T follicular helper cell (primary cell): ENCODE data around the gene PDE7B.

Source experiments
- DNase-seq: peaks from one replicate; pipeline ENCODE4 v3.0.0-alpha.2; 2020; ENCODE audit warnings: low read depth

Gene PDE7B

DNA sequence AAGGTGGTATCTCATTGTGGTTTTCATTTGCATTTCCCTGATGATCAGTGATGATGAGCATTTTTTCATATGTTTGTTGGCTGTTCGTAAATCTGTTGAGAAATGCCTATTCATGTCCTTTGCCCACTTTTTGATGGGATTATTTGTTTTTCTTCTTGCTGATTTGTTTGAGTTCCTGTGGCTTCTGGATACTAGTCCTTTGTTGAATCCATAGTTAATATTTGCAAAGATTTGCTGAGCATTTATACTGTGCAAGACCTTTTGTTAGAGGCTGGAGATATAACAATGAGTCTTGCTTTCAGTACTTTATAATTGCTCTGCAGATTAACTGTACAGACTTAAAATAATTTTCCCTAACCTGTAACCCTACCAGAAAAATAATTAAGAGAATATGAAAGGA lies 35.6 kb downstream of the PDE7B start:
- DNase-seq = no peak

DNA sequence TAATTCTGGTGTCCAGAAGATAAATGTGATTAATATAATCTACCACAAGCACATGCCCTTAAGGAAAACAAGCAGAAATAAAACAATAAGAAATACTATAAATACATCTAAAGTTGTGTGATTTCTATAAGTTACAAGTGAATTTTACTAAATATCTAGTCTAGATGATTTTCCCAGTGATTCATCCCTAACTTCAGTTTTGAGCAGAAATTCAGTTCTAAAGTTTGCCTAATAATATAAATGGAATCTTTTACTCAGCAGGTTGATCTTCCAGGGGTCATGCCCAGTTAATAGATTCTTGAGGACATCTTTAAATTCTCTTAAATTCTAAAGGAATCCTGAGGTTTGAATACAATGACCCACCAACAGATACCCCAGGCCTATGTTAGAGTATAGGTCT lies 37.3 kb downstream of the PDE7B start:
- DNase-seq = no peak

DNA sequence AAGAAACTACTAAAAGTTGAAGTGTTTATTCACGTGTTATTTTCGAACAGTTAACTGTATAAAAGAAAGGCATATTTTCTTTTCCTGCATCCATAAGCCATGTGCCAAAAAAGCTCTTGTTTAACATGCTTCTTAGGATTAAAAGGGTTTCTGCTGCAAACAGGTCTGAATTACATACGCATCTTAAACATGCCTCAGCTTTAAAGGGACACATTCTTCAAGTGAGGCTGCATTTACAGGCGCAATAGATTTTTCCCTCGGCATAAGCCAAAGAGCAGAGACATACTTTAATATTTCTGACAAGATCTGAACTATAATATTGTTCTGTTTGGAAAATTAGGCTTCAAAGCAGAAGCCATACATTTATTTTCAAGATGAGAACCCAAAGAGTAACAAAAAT lies 39.4 kb downstream of the PDE7B start:
- no peak for DNase-seq

DNA sequence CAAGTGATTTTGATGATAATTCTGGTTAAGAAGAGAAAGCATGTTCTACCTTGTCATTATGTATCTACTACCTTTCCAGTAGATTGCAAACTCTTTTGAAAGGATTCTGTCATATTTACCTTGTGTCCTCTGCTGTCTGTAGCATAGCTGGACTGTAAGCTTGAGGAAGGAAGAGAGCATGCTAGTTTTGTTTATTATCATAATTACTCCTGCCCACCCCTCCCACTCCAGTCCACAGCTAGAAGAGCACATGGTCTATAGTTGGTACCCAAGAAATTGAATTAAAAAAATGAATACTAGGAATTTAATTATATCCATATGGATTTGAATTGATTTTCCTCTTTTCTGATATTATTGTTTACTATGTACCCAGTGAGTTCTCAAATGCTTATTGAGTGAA lies 40.2 kb downstream of the PDE7B start:
- DNase-seq = no peak

DNA sequence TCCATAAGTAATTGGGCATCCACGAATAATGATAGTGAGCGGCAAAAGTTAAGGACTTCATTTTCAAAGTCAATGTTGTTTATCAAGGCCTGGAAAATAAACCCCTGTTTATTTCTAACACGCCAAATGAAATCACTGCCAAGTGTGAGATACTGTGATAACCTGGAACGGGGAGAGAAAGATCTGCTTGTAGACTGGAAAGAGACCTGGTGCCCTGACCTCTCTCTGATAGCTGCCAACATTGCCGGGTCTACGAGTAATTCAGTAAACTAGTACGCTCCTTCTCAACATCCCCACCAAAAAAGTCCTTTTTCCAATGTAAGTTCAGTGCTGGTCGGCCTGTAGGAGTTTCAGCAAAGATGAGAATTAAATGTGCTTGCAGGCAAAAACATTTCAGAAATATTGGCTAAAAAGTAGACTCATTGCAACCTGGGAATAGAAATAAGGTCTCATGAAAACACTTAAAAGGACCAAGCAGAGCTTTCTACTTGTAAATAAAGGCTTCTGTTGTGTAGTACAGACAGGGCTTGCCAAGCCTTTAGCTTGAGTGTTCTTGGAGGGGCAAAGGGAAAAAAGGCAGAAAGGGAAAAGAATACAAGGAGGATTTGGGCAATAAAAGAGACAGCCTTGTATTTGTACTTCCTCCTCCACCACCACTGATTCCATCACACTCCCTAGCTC lies 43.9 kb downstream of the PDE7B start:
- no peak for DNase-seq

DNA sequence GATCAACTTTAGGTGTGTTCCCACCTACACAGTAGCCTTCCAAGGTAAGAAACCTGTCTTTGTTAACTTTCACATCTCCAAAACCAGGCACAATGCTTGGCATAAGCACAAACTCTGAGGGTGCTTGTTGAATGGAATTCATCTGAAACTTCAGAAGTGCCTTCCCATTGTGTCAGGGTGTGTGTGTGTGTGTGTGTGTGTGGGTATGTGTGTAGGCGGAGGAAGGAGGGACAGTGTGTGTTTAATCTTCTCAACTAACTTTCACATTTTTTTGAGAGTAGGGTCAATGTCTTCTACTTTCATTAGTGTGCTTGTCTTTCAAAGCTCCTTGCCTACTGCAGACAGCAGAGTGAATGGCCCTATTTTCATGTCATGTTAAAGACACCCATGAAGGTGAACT lies 45.6 kb downstream of the PDE7B start:
- DNase-seq = no peak

DNA sequence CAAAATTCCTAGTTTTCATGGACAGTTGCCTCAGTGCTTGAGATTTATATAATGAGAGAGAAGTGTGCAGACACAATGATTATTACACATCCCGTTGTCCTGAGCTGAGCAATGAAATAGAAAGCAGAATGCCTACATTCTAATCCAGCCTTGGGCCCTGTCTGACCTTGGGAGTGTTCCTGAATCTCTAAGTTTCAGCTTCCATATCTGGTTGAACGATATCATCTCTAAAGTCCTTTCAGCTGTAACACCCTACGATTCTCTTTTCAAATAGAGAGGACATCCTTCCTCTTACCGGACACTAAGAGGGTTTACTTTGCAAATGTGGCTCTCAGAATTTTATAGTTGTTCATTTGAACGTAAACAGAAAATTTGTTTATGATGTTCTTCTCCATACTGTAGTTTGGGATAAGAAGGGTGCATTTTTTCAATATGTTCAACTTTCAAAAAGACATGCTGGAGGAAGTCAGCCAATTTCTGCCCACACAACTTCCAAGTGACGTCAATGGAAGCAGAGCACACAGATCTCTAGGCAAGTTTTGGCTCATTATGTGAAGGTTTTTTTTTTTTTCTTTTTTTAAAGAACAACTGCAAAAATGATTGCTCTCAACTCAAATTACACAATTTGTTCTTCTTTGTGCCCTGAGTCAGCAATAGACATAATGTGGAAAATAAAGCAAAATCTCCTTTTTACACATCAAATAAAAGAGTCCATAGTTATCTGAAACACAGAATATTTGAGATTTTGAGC lies 50.4 kb downstream of the PDE7B start:
- no peak for DNase-seq

DNA sequence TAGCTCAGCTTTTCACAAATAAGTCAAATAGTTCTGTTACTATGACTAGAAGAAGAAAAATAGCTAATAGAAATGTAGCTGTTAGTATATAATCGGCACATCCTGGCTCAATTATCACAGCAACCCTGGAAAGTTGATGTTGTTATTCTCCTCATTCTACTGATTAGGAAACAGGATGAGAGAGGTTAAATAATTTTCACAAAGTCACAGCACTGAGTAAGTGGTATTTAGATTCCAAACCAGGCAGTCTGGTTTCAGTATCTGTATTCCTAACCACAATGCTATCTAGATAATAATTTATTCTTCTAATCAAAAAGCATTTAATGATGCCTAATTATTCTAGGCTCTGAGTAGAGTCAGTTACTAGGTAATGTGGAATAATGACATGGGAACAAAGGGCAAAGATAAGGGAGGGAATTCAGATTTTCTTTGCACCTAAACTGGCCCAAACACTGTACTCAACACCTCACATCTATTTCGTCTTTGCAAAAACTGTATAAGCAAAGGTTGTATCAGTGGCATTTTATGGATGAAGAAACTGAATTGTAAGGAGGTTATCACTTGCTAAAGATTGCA lies 51.3 kb downstream of the PDE7B start:
- no peak for DNase-seq

DNA sequence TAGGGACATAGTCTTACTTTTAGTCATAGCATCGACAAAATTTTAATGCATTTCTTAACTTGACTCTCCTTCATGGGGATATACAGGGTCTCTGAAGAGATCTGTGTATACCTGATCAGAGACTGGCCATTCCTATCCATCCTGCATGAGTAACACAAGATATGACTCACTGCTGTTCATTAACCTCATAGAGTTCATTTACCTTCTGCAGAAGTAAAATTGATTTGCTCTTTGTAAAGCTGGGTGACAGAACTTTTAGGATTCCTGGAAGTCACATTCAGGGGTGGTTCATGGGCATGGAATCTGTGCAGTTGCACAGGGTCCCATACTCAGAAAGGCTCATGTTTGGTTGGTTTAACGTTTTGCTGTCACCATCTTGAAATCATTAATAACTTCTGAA lies 53.2 kb downstream of the PDE7B start:
- DNase-seq = no peak

DNA sequence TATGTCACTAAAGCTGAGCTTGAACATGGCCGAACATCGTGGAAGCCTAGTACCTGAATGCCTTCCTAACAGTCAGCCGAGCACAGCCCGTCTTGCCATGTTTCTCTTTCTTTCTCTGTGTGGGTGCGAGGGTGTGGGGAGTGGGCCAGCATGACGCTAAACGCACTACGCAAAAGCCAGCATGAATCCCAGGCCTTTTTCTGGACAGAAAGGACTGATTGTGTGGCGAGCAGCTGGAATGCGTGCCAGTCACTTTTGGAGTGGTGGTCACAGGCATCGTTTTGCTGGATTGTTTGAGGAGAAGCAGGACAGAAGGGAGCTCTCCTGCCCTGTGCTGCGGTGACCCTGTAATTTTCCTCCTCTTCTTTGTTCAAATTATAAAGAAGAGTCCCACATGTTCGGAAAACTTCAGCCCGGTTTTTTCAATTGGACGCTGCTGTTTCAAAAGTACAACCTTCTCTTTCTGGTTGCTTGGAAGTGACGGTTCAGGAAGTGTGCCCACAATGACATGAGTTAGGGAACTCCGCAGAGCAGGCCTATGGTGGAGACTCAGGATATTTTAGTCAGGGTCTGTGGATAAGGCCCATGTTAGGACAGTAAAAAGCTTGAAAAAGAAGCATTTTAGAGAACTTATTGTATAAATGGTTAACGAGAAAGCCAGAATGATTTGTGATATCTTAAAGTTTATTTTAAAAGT lies 54.3 kb downstream of the PDE7B start:
- DNase-seq = no peak

DNA sequence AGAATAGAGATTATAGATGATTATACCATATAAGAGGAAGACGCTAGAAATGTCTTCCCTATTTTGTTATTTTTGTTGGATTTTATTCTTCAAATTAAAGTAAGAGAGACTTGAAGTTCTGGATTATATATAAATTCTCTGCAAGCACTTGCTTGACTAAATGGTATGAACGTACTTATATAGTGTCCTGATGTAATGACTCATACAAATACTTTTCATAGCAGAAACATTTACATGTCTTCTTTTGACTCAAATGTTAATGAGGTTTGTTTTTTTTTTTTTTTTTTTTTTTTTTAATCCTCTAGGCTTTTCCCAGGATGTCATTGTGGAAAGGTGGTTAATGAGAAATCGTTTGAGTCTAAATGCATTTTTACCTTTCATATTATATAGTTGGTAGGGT lies 55.0 kb downstream of the PDE7B start:
- no peak for DNase-seq

DNA sequence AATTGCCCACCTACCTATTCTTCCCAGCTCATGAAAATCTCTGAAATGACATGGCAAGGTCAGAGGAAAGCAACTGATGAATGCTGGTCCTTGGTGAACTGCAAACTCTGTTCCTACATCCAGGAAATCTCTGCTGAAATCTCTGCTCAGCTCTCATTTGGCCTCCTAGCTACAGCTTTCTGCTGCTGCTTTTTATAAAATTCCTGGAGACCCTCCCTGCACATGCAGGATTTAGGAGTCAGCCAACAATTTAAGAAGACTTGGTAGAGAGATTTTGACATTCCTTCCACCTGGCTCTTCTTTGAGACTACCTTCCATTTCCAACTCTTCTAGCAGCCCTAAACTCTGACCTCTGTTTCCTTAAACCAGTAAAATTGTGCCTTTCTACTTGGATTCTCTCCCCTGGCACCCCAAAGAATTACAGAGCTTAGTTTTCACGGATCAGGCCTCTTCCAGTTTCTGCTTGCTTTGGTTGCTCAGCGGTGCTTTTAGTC lies 55.5 kb downstream of the PDE7B start:
- DNase-seq = no peak

DNA sequence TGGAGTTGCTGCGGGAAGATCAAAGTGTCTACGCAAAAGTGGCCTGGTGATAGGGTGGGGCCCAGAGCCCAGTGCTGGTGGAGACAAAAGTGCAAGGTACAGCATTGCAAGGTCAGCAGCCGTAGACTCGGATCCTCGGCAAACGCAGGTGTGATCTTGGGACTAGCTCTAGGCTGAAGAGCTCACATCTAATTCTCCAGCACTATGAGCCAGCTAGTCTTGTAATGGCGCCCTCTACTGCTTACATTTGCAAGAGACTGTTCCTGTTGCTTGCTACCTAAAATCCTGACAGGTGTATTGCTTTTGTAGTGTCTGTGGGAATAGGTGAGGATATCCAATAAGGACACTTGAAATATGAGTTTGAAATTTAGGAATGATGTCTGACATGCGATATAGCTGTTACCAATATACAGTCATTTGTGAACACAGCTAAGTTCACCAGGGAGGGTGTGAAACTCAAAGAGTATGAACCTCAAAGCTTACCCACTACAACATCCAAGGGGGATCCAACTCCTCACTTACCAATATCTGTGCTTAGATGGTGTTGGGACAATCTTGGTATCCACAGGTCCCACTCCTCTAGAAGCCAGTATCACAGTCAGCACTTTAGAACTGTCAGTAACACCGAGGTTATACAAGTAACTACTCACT lies 58.4 kb downstream of the PDE7B start:
- DNase-seq = peak; percentile 33

DNA sequence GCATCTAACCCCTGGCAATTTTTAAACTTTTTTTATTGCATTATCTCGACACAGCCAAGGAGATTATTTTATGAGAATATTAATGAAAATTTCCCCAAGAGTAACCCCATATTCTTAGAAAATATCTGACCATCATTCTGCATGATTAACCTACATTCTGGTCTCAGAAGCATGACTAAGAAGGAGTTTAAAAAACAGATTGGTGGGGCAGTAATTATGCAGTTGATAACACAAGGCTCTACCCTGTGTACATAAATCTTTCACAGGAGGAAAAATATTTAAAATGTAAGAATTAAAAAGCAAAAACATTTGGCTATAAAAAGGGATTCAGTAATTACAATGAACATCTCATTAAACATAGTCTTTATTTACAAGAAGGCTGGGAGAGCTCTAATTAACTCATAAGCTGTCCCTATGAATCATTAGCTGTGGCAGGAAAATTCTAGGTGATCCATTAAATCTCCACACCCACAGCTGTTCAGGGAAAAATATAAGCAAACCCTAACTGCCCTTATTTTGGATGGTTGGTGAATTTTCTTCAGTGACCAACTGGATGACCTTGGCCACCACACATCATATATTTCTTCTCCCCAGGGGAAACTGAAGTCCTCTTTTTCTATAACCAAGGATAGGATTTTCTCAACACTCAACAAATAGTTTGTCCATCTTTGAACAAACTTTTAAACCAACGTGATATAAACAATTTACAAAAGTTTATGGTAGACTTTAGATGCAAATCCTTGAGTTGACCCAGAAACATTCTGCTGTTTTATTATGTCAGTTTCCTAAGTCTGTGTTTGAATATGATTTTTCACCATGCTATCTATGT lies 59.5 kb downstream of the PDE7B start:
- DNase-seq = no peak

DNA sequence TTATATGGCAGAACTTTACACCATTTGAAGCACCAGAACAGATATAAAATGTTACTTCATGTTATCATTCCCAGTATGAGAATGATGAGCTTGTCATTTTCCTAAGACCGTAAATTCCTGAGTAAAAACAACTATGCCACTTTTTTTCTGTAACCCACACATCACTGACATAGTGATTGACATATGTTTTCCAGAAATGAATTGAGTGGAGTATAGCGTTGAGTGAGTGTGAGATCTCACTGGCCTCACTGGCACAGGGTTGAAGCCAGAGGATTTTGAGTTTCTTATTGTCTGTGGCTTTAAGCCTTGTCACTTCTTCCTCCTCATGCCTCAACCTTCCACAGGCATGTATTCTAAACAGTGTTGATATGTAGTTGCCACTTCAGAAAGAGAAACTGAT lies 62.3 kb downstream of the PDE7B start:
- no peak for DNase-seq

DNA sequence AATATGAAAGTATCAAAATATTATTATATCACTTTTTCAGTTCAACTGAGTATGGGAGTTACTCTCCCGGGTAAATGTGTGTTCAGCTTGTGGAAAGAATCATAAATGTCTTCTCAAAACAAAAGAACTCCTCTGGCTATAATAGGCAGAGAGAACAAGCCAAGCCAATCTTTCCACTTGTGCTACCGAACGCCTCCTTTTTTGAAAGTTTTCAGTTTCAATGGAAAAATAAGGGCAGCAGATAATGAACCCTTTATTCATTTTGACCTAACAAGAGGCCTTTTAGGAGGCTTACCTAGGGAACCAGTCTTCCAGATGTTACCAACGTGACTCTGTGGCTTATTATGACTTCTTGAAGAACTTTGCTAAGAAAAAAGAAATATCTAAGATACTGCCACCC lies 67.5 kb downstream of the PDE7B start:
- DNase-seq = no peak

DNA sequence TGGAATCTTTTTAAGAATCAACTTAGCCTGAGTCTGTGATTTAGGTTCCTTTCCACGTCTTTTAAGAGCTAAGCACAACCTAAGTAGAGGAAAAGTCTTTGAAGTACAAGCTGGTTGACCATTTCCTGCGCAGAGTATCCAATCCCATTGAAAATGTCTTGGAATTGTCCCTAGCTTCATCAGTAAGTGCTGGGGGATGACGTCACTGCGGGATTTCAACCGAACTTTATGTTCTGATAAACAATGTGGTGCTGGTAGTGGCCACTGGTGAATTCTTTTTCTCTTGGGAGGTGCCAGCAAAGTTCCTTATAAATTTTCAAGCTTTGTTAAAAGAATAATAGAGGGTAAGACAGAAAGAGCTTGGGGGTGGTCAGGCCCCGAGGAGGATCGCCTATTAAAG lies 69.2 kb downstream of the PDE7B start:
- DNase-seq = no peak

DNA sequence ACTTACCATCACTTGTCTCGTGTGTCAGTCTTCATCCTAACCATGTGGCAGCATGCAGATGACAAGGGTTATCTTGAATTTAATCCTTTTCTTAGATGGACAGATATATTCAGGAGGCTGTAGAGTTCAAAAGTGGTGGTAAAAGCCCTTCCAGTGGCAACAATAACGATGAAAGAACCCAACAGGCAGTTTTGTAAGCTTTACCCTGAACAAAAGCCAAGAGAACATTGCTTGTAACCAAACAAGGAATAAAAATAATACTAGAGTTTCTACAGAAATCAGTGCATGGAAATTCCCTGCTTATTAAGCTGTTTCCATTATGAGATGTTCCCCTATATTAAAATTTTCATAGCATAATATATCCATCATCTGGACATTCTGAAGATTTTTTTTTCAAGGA lies 69.7 kb downstream of the PDE7B start:
- no peak for DNase-seq

DNA sequence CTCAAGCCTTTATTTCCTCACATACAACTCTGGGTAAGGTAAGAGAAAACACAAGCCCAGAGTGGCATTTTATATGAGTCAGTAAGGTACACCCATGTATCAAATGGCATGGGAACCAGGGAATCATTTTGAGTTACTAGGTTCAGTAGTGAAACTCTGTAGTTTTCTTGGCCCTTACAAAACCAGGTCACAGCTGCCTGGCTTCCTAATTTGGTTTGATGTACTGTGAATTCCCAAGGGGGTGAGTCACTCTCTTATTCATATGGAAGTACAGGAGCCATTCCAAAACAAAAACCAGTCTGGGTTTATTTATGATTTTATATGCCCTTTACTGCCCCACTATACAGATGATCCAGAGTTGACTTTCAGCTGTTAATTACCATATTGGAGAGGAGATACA lies 70.7 kb downstream of the PDE7B start:
- no peak for DNase-seq

DNA sequence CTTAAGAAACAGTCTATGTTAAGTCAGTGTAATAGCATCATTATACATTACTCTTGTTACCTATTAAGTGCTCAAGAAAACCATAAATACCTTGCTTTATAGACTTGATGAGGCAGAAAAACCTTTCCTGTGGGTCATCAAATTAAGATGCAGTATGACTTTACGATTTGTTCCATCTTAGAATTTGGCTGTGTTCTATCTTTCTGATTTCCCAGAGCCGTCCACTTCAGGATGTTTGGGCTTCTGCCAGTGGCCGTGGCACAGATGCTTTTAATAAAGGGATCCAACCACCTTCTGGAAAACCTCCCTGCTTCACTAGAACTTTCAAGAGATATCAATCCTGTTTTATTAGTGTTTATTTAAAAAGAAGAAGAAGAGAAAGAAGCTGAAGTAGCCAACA lies 71.2 kb downstream of the PDE7B start:
- no peak for DNase-seq

DNA sequence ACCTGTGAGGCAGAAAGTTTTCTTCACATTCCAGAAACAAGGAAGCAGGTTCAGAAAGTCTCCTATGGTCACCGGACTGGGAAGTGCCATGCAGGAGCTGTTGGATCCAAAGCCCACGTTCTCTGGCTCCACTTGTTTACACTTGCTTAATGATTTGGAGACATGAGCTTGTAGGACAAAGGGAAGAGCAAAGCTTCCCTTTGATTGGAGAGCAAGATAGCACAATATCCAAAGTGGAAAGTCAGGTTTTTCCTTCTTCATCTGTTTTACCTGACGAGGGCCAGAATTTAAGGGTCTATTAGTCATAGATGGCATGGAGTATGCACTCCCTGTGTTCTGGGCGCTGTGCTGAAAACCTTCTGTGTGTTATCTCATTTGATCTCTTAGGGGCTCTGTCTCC lies 81.2 kb downstream of the PDE7B start:
- no peak for DNase-seq
